Activated CD4-positive, alpha-beta memory T cell treated with anti-CD3 and anti-CD28 coated beads for 36 hours (primary cell): ENCODE data around the gene PTPRZ1. TPM values are rescaled to one million over a fixed set of nuclear protein-coding genes. Genes with fewer than 3 reads are reported as not detected.

Source experiments
- CTCF ChIA-PET: fragments of 350-600 bp; sonication (Branson Sonifier 250); formaldehyde crosslinking; loops from one replicate; lab custom pipeline; 2021; ENCODE audit warnings: antibody characterized with exemption, inconsistent platforms; lab: Charles Lee
- POLR2A ChIA-PET: fragments of 350-600 bp; sonication (Branson Sonifier 250); formaldehyde crosslinking; loops from one replicate; lab custom pipeline; 2021; ENCODE audit warnings: antibody characterized with exemption; lab: Charles Lee
- DNase-seq: peaks from one replicate; pipeline ENCODE4 v3.0.0-alpha.2; 2020
- H3K27ac Mint-ChIP-seq: one replicate; pipeline ENCODE4 v1.8.0; 2021; ENCODE audit warnings: mixed read lengths
- H3K27me3 Mint-ChIP-seq: one replicate; pipeline ENCODE4 v1.8.0; 2021; ENCODE audit warnings: mixed read lengths
- H3K36me3 Mint-ChIP-seq: one replicate; pipeline ENCODE4 v1.8.0; 2021; ENCODE audit warnings: mixed read lengths
- H3K4me1 Mint-ChIP-seq: one replicate; pipeline ENCODE4 v1.8.0; 2021; ENCODE audit warnings: low read depth, mixed read lengths
- H3K4me3 Mint-ChIP-seq: one replicate; pipeline ENCODE4 v1.8.0; 2021; ENCODE audit warnings: mild to moderate bottlenecking, mixed read lengths
- H3K9me3 Mint-ChIP-seq: one replicate; pipeline ENCODE4 v1.8.0; 2021; ENCODE audit warnings: mixed read lengths
- intact Hi-C: fragments of 100-400 bp; cut with micrococcal nuclease; formaldehyde crosslinking; loops from one replicate; pipeline ENCODE4 v1.15.1; 2023
- total RNA-seq, 2 experiments: library from RNA; stranded (reverse); gene quantifications; one replicate each; pipeline ENCODE4 v1.2.3, GENCODE V29; 2021

Gene PTPRZ1
- not detected for total RNA-seq

DNA sequence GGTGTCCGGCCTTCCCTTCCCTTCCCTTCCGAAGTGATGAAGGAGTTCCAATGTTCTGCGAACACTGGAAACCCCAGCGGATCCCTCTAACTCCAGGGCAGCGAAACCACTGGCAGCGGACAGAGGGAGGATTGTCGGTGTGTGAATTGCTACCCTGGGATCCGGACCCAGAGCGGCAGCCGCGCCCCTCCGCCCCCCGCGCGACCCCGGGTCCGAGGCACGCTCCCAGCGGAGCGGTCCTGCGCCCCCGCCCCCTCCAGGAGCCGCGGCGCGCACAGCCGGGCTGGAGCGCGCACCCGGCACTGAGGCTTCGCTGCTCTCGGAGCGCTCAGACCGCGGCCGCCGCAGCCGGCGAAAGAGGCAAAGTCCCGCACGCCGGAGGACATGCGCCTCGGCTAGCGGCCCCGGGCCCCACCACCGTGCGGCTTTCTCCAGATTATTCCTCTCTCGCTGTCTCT, at the start of gene PTPRZ1:
PTPRZ1 (plus strand) TSS at position 331 of the 458 bp plus-strand sequence. CDS start 339 bp downstream, outside the sequence.
- Mint-ChIP-seq H3K9me3 (no peaks in the 10 kb centered on the region), H3K27me3 (peaks cover 25% of the 10 kb centered on the region), H3K27ac (no peak within 1 kb of the TSS), H3K4me1 (peaks cover 3% of the 10 kb centered on the region), H3K4me3 (no peak within 1 kb of the TSS), H3K36me3 (peaks cover 3% of the 10 kb centered on the region)
- ChIA-PET POLR2A (no interaction called here), CTCF (no interaction called here)
- DNase-seq, result no peak
- intact Hi-C loops, result no loop called here

DNA sequence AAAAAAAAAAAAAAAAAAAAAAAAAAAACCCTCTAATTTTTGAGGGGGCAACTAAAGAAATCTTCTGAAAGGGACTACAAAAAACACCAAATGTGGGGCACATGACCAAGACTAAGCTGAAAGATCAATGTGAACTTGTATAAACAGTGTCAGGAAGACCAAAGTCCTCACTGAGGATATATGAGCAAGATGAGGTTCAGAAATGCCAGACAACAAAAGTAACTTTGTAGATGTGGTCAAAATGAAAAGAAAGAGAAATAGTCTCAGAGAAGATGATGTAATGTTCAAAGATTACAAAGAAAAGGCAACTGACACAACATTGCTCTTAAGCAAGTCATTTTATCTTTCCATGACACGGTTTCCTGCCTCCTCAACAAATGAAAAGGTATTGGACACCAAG, 48.7 kb upstream of the PTPRZ1 start:
- no peaks in the 10 kb centered on the region for H3K4me1 Mint-ChIP-seq
- H3K27ac Mint-ChIP-seq, result no peak overlapping the region
- H3K4me3 Mint-ChIP-seq, result no peak overlapping the region
- intact Hi-C loops, result no loop called here
- ChIA-PET POLR2A (no interaction called here), CTCF (no interaction called here)
- peaks cover 4% of the 10 kb centered on the region for H3K9me3 Mint-ChIP-seq
- no peaks in the 10 kb centered on the region for H3K36me3 Mint-ChIP-seq
- H3K27me3 Mint-ChIP-seq, result no peaks in the 10 kb centered on the region
- no peak for DNase-seq

DNA sequence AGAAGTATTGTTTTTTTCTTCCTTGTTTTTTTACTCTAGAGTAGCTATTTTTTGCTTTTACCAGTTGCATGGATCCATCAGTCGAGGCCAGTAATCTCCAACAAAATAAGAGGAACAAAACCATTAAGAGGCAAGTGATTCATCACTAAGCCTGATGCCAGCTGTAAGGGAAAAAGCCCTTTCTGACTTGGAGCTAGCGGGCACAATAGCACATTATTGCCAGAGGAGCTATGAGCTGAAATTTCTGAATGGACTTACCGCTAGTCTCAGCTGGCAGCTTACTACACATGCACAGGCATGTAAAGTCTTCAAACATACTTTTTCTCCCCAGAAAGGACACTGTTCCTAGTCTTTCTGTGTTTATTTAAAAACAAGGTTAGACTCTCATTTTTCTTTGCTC, 41.6 kb upstream of the PTPRZ1 start:
- Mint-ChIP-seq H3K9me3 (peaks cover 15% of the 10 kb centered on the region), H3K27me3 (no peaks in the 10 kb centered on the region), H3K4me3 (no peak overlapping the region), H3K27ac (no peak overlapping the region), H3K4me1 (no peaks in the 10 kb centered on the region), H3K36me3 (no peaks in the 10 kb centered on the region)
- no peak for DNase-seq
- CTCF ChIA-PET, result no interaction called here
- POLR2A ChIA-PET, result no interaction called here
- intact Hi-C loops, result no loop called here

- ChIA-PET POLR2A (no interaction called here), CTCF (no interaction called here)
- Mint-ChIP-seq H3K4me1 (no peaks in the 10 kb centered on the region), H3K27me3 (no peaks in the 10 kb centered on the region), H3K4me3 (no peak overlapping the region), H3K27ac (no peak overlapping the region), H3K9me3 (peaks cover 15% of the 10 kb centered on the region), H3K36me3 (no peaks in the 10 kb centered on the region)
- no peak for DNase-seq
- intact Hi-C loops, result no loop called here
Observed at GRCh38 chr7:121831801-121832200, 41.2 kb upstream of the PTPRZ1 start.

DNA sequence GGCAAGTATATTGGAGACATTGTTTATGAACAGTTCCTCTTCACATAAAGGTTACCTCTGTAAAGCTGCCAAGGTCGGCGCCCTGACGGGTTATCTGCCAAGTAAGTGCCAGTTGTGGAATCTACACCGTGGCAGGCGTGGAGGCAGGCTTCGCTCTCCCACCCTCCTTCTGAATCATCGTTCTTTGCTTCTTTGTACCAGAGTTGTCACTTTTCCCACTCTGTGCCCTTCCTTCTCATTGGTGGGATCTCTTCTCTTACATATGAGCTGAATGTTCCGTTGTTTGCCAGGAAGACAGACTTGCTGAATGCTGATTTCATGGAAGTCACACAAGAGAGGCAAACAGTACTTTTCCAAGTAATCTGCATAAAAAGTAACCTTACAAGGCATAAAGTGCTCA, 40.6 kb upstream of the PTPRZ1 start:
- POLR2A ChIA-PET, result no interaction called here
- Mint-ChIP-seq H3K4me1 (no peaks in the 10 kb centered on the region), H3K9me3 (peaks cover 15% of the 10 kb centered on the region), H3K4me3 (no peak overlapping the region), H3K36me3 (no peaks in the 10 kb centered on the region), H3K27me3 (no peaks in the 10 kb centered on the region), H3K27ac (no peak overlapping the region)
- DNase-seq, result no peak
- intact Hi-C loops, result no loop called here
- CTCF ChIA-PET, result no interaction called here

DNA sequence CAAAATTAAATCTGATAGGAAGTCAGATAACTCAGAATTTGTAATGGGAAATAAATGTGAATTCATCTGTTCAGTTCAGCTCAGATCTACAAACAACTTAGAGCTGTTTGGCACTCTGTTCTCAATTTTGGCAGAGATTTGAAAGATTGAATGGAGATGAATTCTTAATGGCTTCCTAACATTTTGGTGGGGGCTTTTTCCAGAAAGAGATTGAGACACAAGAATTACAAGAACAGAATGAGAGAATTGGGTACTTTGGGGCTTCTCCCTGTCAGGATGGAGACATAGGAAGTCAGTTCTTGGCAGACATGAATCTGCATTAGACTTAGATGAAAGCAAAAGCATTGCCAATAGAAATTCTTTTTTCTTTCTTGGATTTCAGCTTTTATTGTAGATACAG, 39.0 kb upstream of the PTPRZ1 start:
- intact Hi-C loops, result no loop called here
- no peak for DNase-seq
- peaks cover 15% of the 10 kb centered on the region for H3K9me3 Mint-ChIP-seq
- POLR2A ChIA-PET, result no interaction called here
- no peak overlapping the region for H3K4me3 Mint-ChIP-seq
- no peaks in the 10 kb centered on the region for H3K36me3 Mint-ChIP-seq
- CTCF ChIA-PET, result no interaction called here
- H3K27ac Mint-ChIP-seq, result no peak overlapping the region
- no peaks in the 10 kb centered on the region for H3K4me1 Mint-ChIP-seq
- no peaks in the 10 kb centered on the region for H3K27me3 Mint-ChIP-seq

- POLR2A ChIA-PET, result no interaction called here
- no peaks in the 10 kb centered on the region for H3K36me3 Mint-ChIP-seq
Observed at GRCh38 chr7:121837462-121837861, 35.5 kb upstream of the PTPRZ1 start.

GRCh38 chr7:121847041-121847440, 25.9 kb upstream of the PTPRZ1 start:
- ChIA-PET POLR2A (no interaction called here), CTCF (no interaction called here)
- no peak for DNase-seq
- H3K4me3 Mint-ChIP-seq, result no peak overlapping the region
- intact Hi-C loops, result no loop called here
- H3K36me3 Mint-ChIP-seq, result no peaks in the 10 kb centered on the region
- no peaks in the 10 kb centered on the region for H3K27me3 Mint-ChIP-seq
- no peaks in the 10 kb centered on the region for H3K4me1 Mint-ChIP-seq
- no peaks in the 10 kb centered on the region for H3K9me3 Mint-ChIP-seq
- no peak overlapping the region for H3K27ac Mint-ChIP-seq

More at GRCh38 chr7:121837462-121837861, 35.5 kb upstream of the PTPRZ1 start:
- Mint-ChIP-seq H3K4me1 (no peaks in the 10 kb centered on the region), H3K27ac (no peak overlapping the region), H3K4me3 (no peak overlapping the region), H3K27me3 (no peaks in the 10 kb centered on the region), H3K9me3 (peaks cover 13% of the 10 kb centered on the region)
- no peak for DNase-seq
- intact Hi-C loops, result no loop called here
- CTCF ChIA-PET, result no interaction called here

- H3K4me1 Mint-ChIP-seq, result no peaks in the 10 kb centered on the region
- intact Hi-C loops, result no loop called here
- ChIA-PET POLR2A (no interaction called here), CTCF (no interaction called here)
- H3K27ac Mint-ChIP-seq, result no peak overlapping the region
- H3K27me3 Mint-ChIP-seq, result no peaks in the 10 kb centered on the region
- H3K9me3 Mint-ChIP-seq, result no peaks in the 10 kb centered on the region
- no peak overlapping the region for H3K4me3 Mint-ChIP-seq
- H3K36me3 Mint-ChIP-seq, result no peaks in the 10 kb centered on the region
- DNase-seq, result no peak
Observed at GRCh38 chr7:121853307-121853706, 19.7 kb upstream of the PTPRZ1 start.

DNA sequence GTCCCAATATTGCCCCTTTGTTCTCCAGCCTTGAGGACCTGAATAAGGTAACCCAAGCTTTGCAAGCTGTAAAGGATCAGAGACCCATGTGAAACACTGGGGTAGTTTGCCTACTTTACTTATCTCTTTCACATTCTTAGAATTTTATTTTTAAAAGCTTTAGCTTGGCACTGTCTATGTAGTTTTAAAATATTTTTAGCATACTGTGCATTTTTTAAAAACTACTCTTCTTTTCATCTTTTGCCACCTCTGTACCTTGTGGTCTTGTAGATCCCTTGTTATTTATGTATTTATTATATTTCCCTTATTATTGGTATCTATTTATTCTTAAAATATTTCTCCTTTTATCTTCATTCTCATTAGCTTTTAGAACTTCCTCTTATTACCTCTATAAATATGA, 12.0 kb upstream of the PTPRZ1 start:
- no peaks in the 10 kb centered on the region for H3K36me3 Mint-ChIP-seq
- H3K4me3 Mint-ChIP-seq, result no peak overlapping the region
- intact Hi-C loops, result no loop called here
- no peak for DNase-seq
- CTCF ChIA-PET, result no interaction called here
- POLR2A ChIA-PET, result no interaction called here
- H3K4me1 Mint-ChIP-seq, result no peaks in the 10 kb centered on the region
- H3K27ac Mint-ChIP-seq, result no peak overlapping the region
- no peaks in the 10 kb centered on the region for H3K9me3 Mint-ChIP-seq
- no peaks in the 10 kb centered on the region for H3K27me3 Mint-ChIP-seq

DNA sequence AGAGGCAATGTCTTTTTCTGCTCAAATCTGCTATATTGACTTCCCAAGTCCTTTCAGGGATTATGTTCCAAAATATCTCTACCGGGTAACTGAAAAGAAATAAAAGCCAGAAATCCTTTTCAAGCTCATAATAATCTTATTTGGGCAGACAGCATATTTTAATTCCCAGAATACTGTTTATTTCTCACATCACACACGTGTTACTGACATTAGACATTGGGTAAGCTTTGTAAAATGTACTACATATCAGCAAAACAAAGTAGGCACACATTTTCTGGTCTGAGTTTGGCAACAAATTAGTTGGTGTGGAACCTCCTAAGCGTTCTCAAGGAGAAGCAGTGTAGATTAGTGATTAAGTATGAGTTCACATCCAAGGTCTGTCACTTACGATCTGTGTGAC, 10.4 kb upstream of the PTPRZ1 start:
- H3K4me1 Mint-ChIP-seq, result no peaks in the 10 kb centered on the region
- no peaks in the 10 kb centered on the region for H3K9me3 Mint-ChIP-seq
- H3K27me3 Mint-ChIP-seq, result no peaks in the 10 kb centered on the region
- intact Hi-C loops, result no loop called here
- ChIA-PET CTCF (no interaction called here), POLR2A (no interaction called here)
- DNase-seq, result no peak
- H3K27ac Mint-ChIP-seq, result no peak overlapping the region
- H3K36me3 Mint-ChIP-seq, result no peaks in the 10 kb centered on the region
- H3K4me3 Mint-ChIP-seq, result no peak overlapping the region

GRCh38 chr7:121871188-121871587, 1.8 kb upstream of the PTPRZ1 start:
- intact Hi-C loops, result no loop called here
- Mint-ChIP-seq H3K4me1 (peaks cover 3% of the 10 kb centered on the region), H3K9me3 (no peaks in the 10 kb centered on the region), H3K4me3 (no peak overlapping the region), H3K27me3 (peaks cover 25% of the 10 kb centered on the region), H3K27ac (no peak overlapping the region), H3K36me3 (peaks cover 3% of the 10 kb centered on the region)
- no peak for DNase-seq
- POLR2A ChIA-PET, result no interaction called here
- CTCF ChIA-PET, result no interaction called here

DNA sequence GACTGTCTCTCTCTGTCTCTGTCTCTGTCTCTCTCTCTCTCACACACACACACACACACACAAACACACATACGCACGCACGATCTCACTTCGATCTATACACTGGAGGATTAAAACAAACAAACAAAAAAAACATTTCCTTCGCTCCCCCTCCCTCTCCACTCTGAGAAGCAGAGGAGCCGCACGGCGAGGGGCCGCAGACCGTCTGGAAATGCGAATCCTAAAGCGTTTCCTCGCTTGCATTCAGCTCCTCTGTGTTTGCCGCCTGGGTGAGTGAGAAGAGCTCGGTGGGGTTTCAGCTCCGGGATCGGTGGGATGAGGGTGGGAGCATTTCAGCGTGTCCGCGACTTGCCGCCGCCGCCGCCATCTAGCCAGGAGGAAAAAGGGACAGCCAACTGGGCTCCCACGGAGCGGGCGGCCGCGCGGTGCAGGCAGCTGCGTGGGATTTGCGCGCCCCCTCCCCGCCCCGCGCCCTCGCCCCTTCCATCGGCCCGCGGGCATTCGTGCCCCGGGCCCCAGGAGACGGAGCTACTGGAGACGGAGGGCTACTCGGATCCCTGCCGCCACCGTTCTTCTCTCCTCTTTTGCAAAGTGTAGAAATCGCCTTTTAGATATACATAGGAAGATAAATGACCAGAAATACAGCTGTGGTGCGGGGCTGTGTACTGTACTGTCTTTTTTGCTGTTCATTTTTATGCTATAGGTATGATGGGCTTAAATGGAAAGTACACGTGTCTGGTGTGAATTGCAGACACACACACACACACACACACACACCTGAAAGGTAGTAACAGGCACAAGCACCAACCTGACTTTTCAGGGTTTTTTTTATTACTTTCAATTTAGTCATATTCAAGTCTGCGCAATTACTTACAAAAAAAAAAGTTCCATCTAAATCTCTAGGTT, 581 bp downstream of the PTPRZ1 start:
- Mint-ChIP-seq H3K27me3 (peaks cover 25% of the 10 kb centered on the region), H3K4me1 (peaks cover 3% of the 10 kb centered on the region), H3K36me3 (peaks cover 3% of the 10 kb centered on the region), H3K27ac (no peak overlapping the region), H3K4me3 (no peak overlapping the region), H3K9me3 (no peaks in the 10 kb centered on the region)
- DNase-seq, result no peak
- ChIA-PET CTCF (no interaction called here), POLR2A (no interaction called here)
- intact Hi-C loops, result no loop called here
